Stomach (tissue), 9 donors: ENCODE results near the gene GAPT. TPM values are rescaled to one million over a fixed set of nuclear protein-coding genes. Genes with fewer than 3 reads are reported as not detected.
"Not testable (repeated sequence)": the region's sequence is repeated elsewhere in the genome, so short reads cannot be mapped to it uniquely, and the experiment has no call there.

Experiments used
- DNase-seq, 2 donors: peaks; one replicate each; pipeline versions ENCODE4 v3.0.0 to v3.0.0-alpha.2; 2013 to 2019
- H3K27ac ChIP-seq, 5 donors: fragments of 200-600 bp in 4 of 5; sonication (generic) in 4 of 5; one replicate each; pipeline ENCODE4 v1.5.1; 2013 to 2019; ENCODE audit warnings: mild to moderate bottlenecking in 1 of 5, moderate library complexity in 1 of 5
- H3K27me3 ChIP-seq, 3 donors: fragments of 200-600 bp; sonication (generic); one replicate each; pipeline ENCODE4 v1.5.1; 2017 to 2019; ENCODE audit warnings: mixed run types in 1 of 3
- H3K36me3 ChIP-seq, 4 donors: fragments of 200-600 bp; sonication (generic); 1 replicate in 3 of 4; 2 replicates in 1 of 4; pipeline ENCODE4 v1.5.1; 2016 to 2019
- H3K4me1 ChIP-seq, 4 donors: fragments of 200-600 bp; sonication (generic); one replicate each; pipeline ENCODE4 v1.5.1; 2016 to 2019
- H3K4me3 ChIP-seq, 4 donors: fragments of 200-600 bp; sonication (generic) in 3 of 4; one replicate each; pipeline ENCODE4 v1.5.1; 2016 to 2019; ENCODE audit warnings: mild to moderate bottlenecking in 1 of 4
- H3K9me3 ChIP-seq, 4 donors: fragments of 200-600 bp; sonication (generic); one replicate each; pipeline ENCODE4 v1.5.1; 2016 to 2019
- EP300 ChIP-seq: sonication (generic); formaldehyde crosslinking; IDR thresholded peaks from one replicate; pipeline ENCODE4 v1.6.1; 2017; ENCODE audit warnings: antibody characterized with exemption
- POLR2A ChIP-seq, 4 donors: fragments of 450-650 bp; IDR thresholded peaks; one replicate each; pipeline ENCODE4 v1.6.1; 2016; ENCODE audit warnings: antibody characterized with exemption in 4 of 4, control low read depth in 2 of 4, mild to moderate bottlenecking in 1 of 4, moderate library complexity in 1 of 4
- POLR2AphosphoS5 ChIP-seq, 3 donors: sonication (generic); formaldehyde crosslinking; IDR thresholded peaks; one replicate each; pipeline ENCODE4 v1.6.1; 2016; ENCODE audit warnings: antibody characterized with exemption in 3 of 3
- WGBS, 5 donors: extraction: QIAGEN DNeasy Blood & Tissue Kit in 3 of 5; methylation state at CpG; one replicate each; pipeline versions ENCODE4 v1.1.5 to v1.1.7; 2013 to 2018; 5-methylcytosine and 5-hydroxymethylcytosine counted together
- intact Hi-C: fragments of 100-400 bp; cut with DNase I; formaldehyde crosslinking; loops from one replicate; pipeline ENCODE4 v1.15.1; 2023; ENCODE audit warnings: low total_unique reads
- polyA plus RNA-seq, 3 donors: library from polyadenylated mRNA; stranded (reverse); fragments of 200-250 nt; gene quantifications; one replicate each; pipeline ENCODE4 v1.2.3, GENCODE V29; 2013
- total RNA-seq, 5 donors: library from RNA; depleted of rRNA; stranded (reverse); fragments of >200 nt; gene quantifications; one replicate each; pipeline versions ENCODE4 v1.1.0 to v1.2.3, GENCODE V29; 2014 to 2016
- TF ChIP-seq, protein P1 (sequence below), 7 experiments: fragments of 450-650 bp in 4 of 7; fragments of 200-600 bp in 3 of 7; sonication (generic) in 3 of 7; IDR thresholded peaks; one replicate each; pipeline ENCODE4 v1.5.1; 2016 to 2019; ENCODE audit warnings: antibody characterized with exemption in 7 of 7, control low read depth in 2 of 7, mild to moderate bottlenecking in 1 of 7
- donor health status: healthy with polysubstance abuse.
- donor health status: Bipolar disorder and iron deficiency.
- donor health status: healthy.

Gene GAPT
- total and polyA plus RNA-seq, 8 donors = 0.68 to 4.9 (median 2.4) TPM; not detected in 2

DNA sequence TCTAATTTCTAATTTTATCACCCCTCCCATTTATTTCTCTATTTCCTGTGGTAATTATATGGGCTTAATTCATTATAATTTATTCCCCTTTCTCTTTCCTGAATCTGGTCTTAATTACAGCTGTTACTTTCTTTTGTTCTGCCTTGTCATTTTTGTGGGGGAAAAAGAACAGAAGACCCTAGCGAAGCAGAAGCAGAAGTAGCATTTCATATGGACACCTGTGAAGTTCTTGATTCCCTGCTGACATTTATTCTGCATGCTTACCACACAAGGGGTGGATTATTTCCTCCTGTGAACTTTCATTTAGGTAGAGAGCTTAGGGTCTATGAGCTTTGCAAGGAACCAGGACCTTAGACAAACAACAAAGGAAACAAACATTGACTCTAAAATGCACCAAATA is 33.3 kb downstream of the GAPT start:
- H3K36me3 ChIP-seq = no peaks in the 10 kb centered on the region
- intact Hi-C loops = no loop called here
- H3K9me3 ChIP-seq = no peaks in the 10 kb centered on the region
- H3K4me1 ChIP-seq = no peaks in the 10 kb centered on the region
- TF ChIP-seq EP300 (no peak), POLR2A (IDR thresholded peaks at IDR 0.05) (no peak), POLR2AphosphoS5 (IDR thresholded peaks at IDR 0.05) (no peak)
- TF ChIP-seq, protein P1, sequence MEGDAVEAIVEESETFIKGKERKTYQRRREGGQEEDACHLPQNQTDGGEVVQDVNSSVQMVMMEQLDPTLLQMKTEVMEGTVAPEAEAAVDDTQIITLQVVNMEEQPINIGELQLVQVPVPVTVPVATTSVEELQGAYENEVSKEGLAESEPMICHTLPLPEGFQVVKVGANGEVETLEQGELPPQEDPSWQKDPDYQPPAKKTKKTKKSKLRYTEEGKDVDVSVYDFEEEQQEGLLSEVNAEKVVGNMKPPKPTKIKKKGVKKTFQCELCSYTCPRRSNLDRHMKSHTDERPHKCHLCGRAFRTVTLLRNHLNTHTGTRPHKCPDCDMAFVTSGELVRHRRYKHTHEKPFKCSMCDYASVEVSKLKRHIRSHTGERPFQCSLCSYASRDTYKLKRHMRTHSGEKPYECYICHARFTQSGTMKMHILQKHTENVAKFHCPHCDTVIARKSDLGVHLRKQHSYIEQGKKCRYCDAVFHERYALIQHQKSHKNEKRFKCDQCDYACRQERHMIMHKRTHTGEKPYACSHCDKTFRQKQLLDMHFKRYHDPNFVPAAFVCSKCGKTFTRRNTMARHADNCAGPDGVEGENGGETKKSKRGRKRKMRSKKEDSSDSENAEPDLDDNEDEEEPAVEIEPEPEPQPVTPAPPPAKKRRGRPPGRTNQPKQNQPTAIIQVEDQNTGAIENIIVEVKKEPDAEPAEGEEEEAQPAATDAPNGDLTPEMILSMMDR (IDR thresholded peaks at IDR 0.05) = no peak
- H3K27ac ChIP-seq = no peak overlapping the region
- H3K4me3 ChIP-seq = no peak overlapping the region
- DNase-seq = no peak
- no peaks in the 10 kb centered on the region for H3K27me3 ChIP-seq
- WGBS, 5 donors = 62 to 81% (median 74%) methylated on average over 1 of the region's 1 CpG

DNA sequence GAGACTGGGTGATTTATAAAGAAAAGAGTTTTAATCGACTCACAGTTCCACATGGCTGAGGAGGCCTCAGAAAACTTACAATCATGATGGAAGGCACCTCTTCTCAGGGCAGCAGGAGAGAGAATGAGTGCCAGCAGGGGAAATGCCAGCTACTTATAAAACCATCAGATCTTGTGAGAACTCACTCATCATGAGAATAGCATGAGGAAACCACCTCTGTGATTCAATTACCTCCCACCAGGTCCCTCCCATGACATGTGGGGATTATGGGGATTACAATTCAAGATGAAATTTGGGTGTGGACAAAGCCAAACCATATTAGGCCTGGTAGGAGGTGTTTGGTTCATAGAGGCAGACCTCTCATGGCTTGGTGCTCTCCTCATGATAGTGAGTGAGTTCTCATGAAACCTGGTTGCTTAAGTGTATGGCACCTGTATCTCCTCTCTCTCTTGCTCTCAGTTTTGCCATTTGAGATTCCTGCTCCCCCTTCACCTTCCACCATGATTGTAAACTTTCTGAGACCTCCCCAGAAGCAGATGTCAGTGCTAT is 39.8 kb downstream of the GAPT start:
- Histone ChIP-seq H3K4me3 (no peak overlapping the region), H3K4me1 (no peaks in the 10 kb centered on the region), H3K27me3 (no peaks in the 10 kb centered on the region), H3K36me3 (no peaks in the 10 kb centered on the region), H3K27ac (no peak overlapping the region), H3K9me3 (peaks cover 0 to 16% (median 10%) of the 10 kb centered on the region in 4 donors)
- intact Hi-C loops = no loop called here
- TF ChIP-seq EP300 (no peak), POLR2AphosphoS5 (IDR thresholded peaks at IDR 0.05) (no peak), POLR2A (IDR thresholded peaks at IDR 0.05) (no peak)
- TF ChIP-seq, protein P1 (IDR thresholded peaks at IDR 0.05) = no peak
- 76 to 89% (median 84%) methylated on average over 1 of the region's 1 CpG for whole genome bisulfite sequencing, 5 donors
- no peak for DNase-seq

DNA sequence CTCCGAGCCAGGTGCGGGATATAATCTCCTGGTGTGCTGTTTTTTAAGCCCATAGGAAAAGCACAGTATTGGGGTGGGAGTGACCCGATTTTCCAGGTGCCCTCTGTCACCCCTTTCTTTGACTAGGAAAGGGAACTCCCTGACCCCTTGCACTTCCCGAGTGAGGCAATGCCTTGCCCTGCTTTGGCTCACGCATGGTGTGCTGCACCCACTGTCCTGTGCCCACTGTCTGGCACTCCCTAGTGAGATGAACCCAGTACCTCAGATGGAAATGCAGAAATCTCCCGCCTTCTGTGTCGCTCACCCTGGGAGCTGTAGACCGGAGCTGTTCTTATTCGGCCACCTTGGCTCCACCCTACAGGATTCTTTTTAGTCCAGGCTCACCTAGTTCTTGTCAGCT is 50.7 kb downstream of the GAPT start:
- DNase-seq, H3K4me1 ChIP-seq, H3K27me3 ChIP-seq, intact Hi-C loops, H3K27ac ChIP-seq, H3K36me3 ChIP-seq, H3K9me3 ChIP-seq, H3K4me3 ChIP-seq: not testable (repeated sequence)
- 87 to 96% (median 92%) methylated on average over 9 of the region's 9 CpGs for WGBS, 5 donors

DNA sequence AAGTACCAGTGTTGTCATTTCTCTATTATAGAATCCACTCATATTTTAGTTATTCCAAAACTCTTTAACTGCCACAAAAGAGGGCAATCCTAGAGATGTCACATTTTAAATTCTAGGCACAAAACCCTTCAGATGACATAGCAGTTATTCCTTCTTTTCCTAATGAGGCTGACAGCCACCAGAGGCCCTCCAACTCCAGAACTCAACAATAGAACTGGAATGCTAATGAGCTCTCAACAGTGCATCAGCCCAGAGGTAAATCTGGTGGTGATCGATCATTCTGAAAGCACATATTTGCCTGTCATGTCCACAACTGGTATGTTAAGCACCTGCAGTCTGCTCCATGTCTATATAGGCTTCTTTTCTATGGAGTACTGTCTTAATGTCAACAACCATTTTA is 51.5 kb downstream of the GAPT start:
- intact Hi-C loops = no loop called here
- no peak overlapping the region for H3K27ac ChIP-seq
- no peaks in the 10 kb centered on the region for H3K27me3 ChIP-seq
- no peaks in the 10 kb centered on the region for H3K36me3 ChIP-seq
- no peak overlapping the region for H3K4me3 ChIP-seq
- no peak for TF ChIP-seq POLR2AphosphoS5 (IDR thresholded peaks at IDR 0.05)
- TF ChIP-seq POLR2A (IDR thresholded peaks at IDR 0.05) = no peak
- DNase-seq = no peak
- H3K9me3 ChIP-seq = peaks cover 0 to 7% (median 2%) of the 10 kb centered on the region in 4 donors
- H3K4me1 ChIP-seq = no peaks in the 10 kb centered on the region
- whole genome bisulfite sequencing, 5 donors = 76 to 100% (median 89%) methylated on average over 1 of the region's 1 CpG

DNA sequence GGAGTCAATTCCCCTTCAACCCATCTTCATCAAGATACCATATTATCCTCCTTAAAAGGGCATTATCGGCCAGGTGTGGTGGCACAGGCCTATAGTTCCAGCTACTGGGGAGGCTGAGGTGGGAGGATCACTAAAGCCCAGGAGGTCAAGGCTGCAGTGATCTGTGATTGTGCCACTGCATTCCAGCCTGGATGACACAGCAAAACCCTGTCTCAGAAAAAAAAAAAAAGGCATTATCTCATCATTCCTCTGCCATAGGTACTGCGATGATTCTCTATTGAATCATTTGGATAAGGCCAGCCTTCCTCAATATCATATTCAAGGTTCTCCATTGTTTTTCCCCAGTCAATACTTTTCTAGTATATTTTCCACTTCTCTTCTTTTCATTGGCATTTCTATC is 52.5 kb downstream of the GAPT start:
- peaks cover 0 to 7% (median 2%) of the 10 kb centered on the region in 4 donors for H3K9me3 ChIP-seq
- DNase-seq = no peak
- peak overlapping the region in 1 of 5 donors; percentile 40 for H3K27ac ChIP-seq
- no peaks in the 10 kb centered on the region for H3K36me3 ChIP-seq
- no peaks in the 10 kb centered on the region for H3K4me1 ChIP-seq
- H3K27me3 ChIP-seq = no peaks in the 10 kb centered on the region
- H3K4me3 ChIP-seq = no peak overlapping the region
- WGBS, 5 donors = 76 to 98% (median 94%) methylated on average over 2 of the region's 2 CpGs
- intact Hi-C loops = no loop called here
- TF ChIP-seq POLR2A (IDR thresholded peaks at IDR 0.05) (no peak), EP300 (no peak), POLR2AphosphoS5 (IDR thresholded peaks at IDR 0.05) (no peak)
- TF ChIP-seq, protein P1 (IDR thresholded peaks at IDR 0.05) = no peak
